Smooth muscle cell (in vitro differentiated cells): ENCODE measurements around the gene FYN. TPM values are rescaled to one million over a fixed set of nuclear protein-coding genes. Genes with fewer than 3 reads are reported as not detected.

ENCODE experiments used
- DNase-seq: peaks from one replicate; lab custom pipeline; 2025; ENCODE audit not compliant: unreplicated experiment; lab: John Stamatoyannopoulos, UW
- H2AFZ ChIP-seq: fragments of 200-600 bp; sonication (generic); 2 replicates; pipeline ENCODE4 v1.6.0; 2016; ENCODE audit warnings: antibody characterized with exemption, low read depth, mild to moderate bottlenecking
- H3F3A ChIP-seq: fragments of 200-600 bp; sonication (generic); 2 replicates; pipeline ENCODE4 v1.6.0; 2017; ENCODE audit warnings: antibody characterized with exemption, low read depth
- H3K27ac ChIP-seq: fragments of 200-600 bp; sonication (generic); 2 replicates; pipeline ENCODE4 v1.5.1; 2016; ENCODE audit warnings: low read depth, mild to moderate bottlenecking
- H3K27me3 ChIP-seq: fragments of 200-600 bp; sonication (generic); 2 replicates; pipeline ENCODE4 v1.6.1; 2016; ENCODE audit warnings: low read depth, mild to moderate bottlenecking
- H3K36me3 ChIP-seq: fragments of 200-600 bp; sonication (generic); 2 replicates; pipeline ENCODE4 v1.5.1; 2016; ENCODE audit warnings: low read depth
- H3K4me1 ChIP-seq: fragments of 200-600 bp; sonication (generic); 2 replicates; pipeline ENCODE4 v1.5.1; 2016; ENCODE audit warnings: low read depth
- H3K4me2 ChIP-seq: fragments of 200-600 bp; sonication (generic); 2 replicates; pipeline ENCODE4 v1.6.0; 2016; ENCODE audit warnings: mild to moderate bottlenecking
- H3K4me3 ChIP-seq: fragments of 200-600 bp; sonication (generic); 2 replicates; pipeline ENCODE4 v1.5.1; 2016; ENCODE audit warnings: mild to moderate bottlenecking
- H3K79me2 ChIP-seq: fragments of 200-600 bp; sonication (generic); 2 replicates; pipeline ENCODE4 v1.6.0; 2016; ENCODE audit warnings: low read depth, mild to moderate bottlenecking
- H3K9ac ChIP-seq: fragments of 200-600 bp; sonication (generic); 2 replicates; pipeline ENCODE4 v1.6.0; 2016; ENCODE audit warnings: low read depth
- H3K9me3 ChIP-seq: fragments of 200-600 bp; sonication (generic); replicated peaks from 2 replicates; pipeline ENCODE4 v1.5.1; 2016; ENCODE audit warnings: low read depth
- H4K20me1 ChIP-seq: fragments of 200-600 bp; sonication (generic); 2 replicates; pipeline ENCODE4 v1.6.0; 2016; ENCODE audit warnings: low read depth
- CTCF ChIP-seq: fragments of 200-600 bp; sonication (generic); IDR thresholded peaks from 2 replicates; pipeline ENCODE4 v1.5.1; 2017; ENCODE audit warnings: borderline replicate concordance, mild to moderate bottlenecking, antibody characterized with exemption; ENCODE audit not compliant: insufficient read depth, poor library complexity, severe bottlenecking
- WGBS: methylation state at CpG from one replicate; pipeline ENCODE4 v1.1.7; 2016; ENCODE audit warnings: low lambda C conversion rate; 5-methylcytosine and 5-hydroxymethylcytosine counted together
- polyA plus RNA-seq: library from polyadenylated mRNA; unstranded; fragments of >200 nt; fragmentation: Nextera tagmentation; extraction: Ambion mirVana; gene quantifications from 2 replicates; pipeline ENCODE4 v1.2.1, GENCODE V29; 2016
- total RNA-seq: library from RNA; depleted of rRNA; stranded (reverse); fragments of >200 nt; gene quantifications from 2 replicates; pipeline ENCODE4 v1.2.3, GENCODE V29; 2014

Gene FYN
- total and polyA plus RNA-seq, 2 experiments from 2014 or later = 110 to 138 TPM

- Histone ChIP-seq H3K27me3 (no peaks in the 10 kb centered on the region), H3K4me2 (no peak overlapping the region), H4K20me1 (no peaks in the 10 kb centered on the region), H3K9me3 (no peaks in the 10 kb centered on the region), H3K4me3 (no peak overlapping the region), H3K36me3 (peaks cover 10% of the 10 kb centered on the region), H3K4me1 (peaks cover 30% of the 10 kb centered on the region), H2AFZ (no peak overlapping the region), H3K9ac (no peak overlapping the region), H3K27ac (no peak overlapping the region), H3F3A (peaks cover 5% of the 10 kb centered on the region), H3K79me2 (no peaks in the 10 kb centered on the region)
- TF ChIP-seq CTCF = no peak
- 94% methylated on average over 18 of the region's 18 CpGs for WGBS
- DNase-seq = no peak
Measured at GRCh38 chr6:111700135-111700690, 173.0 kb downstream of the FYN start.

GRCh38 chr6:111699123-111699522 lies 174.1 kb downstream of the FYN start:
- H3K4me1 ChIP-seq = peaks cover 29% of the 10 kb centered on the region
- no peaks in the 10 kb centered on the region for H3K27me3 ChIP-seq
- H3K4me2 ChIP-seq = no peak overlapping the region
- H2AFZ ChIP-seq = no peak overlapping the region
- H4K20me1 ChIP-seq = no peaks in the 10 kb centered on the region
- DNase-seq = no peak
- TF ChIP-seq CTCF = no peak
- H3K27ac ChIP-seq = no peak overlapping the region
- no peaks in the 10 kb centered on the region for H3K9me3 ChIP-seq
- H3K4me3 ChIP-seq = no peak overlapping the region
- peaks cover 5% of the 10 kb centered on the region for H3F3A ChIP-seq
- 98% methylated on average over 6 of the region's 6 CpGs for WGBS
- no peak overlapping the region for H3K9ac ChIP-seq
- peaks cover 16% of the 10 kb centered on the region for H3K36me3 ChIP-seq
- no peaks in the 10 kb centered on the region for H3K79me2 ChIP-seq

- H3K4me3 ChIP-seq = no peak overlapping the region
- no peaks in the 10 kb centered on the region for H3K9me3 ChIP-seq
- H3K9ac ChIP-seq = no peak overlapping the region
- peaks cover 5% of the 10 kb centered on the region for H4K20me1 ChIP-seq
- no peak for TF ChIP-seq CTCF
- peaks cover 17% of the 10 kb centered on the region for H3K36me3 ChIP-seq
- H2AFZ ChIP-seq = no peak overlapping the region
- DNase-seq = no peak
- peaks cover 19% of the 10 kb centered on the region for H3K4me1 ChIP-seq
- no peaks in the 10 kb centered on the region for H3K27me3 ChIP-seq
- H3K79me2 ChIP-seq = no peaks in the 10 kb centered on the region
- no peak overlapping the region for H3K27ac ChIP-seq
- peaks cover 18% of the 10 kb centered on the region for H3F3A ChIP-seq
- H3K4me2 ChIP-seq = no peak overlapping the region
Measured at GRCh38 chr6:111696814-111697213, 176.4 kb downstream of the FYN start.
